ENCODE measurements around the gene CASZ1. TPM values are rescaled to one million over a fixed set of nuclear protein-coding genes. Genes with fewer than 3 reads are reported as not detected.

CASZ1 gene
- polyA plus RNA-seq, 3 donors, result 0.30 to 3.7 (median 0.50) TPM

GRCh38 chr1:10657088-10657847, 139.2 kb downstream of the CASZ1 start:
- Histone ChIP-seq H3K4me2 (replicated peaks; ENCODE audit: extremely low read depth, low read length, poor library complexity, severe bottlenecking) (no peak overlapping the region), H2AFZ (ENCODE audit: insufficient read depth, low read depth, low read length, poor library complexity, severe bottlenecking) (no peak overlapping the region), H4K20me1 (ENCODE audit: insufficient read depth, low read length) (no peaks in the 10 kb centered on the region), H3K4me1 (ENCODE audit: control insufficient read depth in 1 of 2, insufficient read depth in 2 of 2, low read length in 2 of 2) (no peaks in the 10 kb centered on the region), H3K9me3 (replicated peaks in 1 of 2; ENCODE audit: control insufficient read depth in 1 of 2, insufficient read depth in 1 of 2, low read length in 2 of 2) (no peaks in the 10 kb centered on the region), H3K9ac (ENCODE audit: insufficient read depth, low read length, poor library complexity, severe bottlenecking) (no peak overlapping the region), H3K27me3 (ENCODE audit: control insufficient read depth in 2 of 2, insufficient read depth in 2 of 2, low read length in 2 of 2) (no peaks in the 10 kb centered on the region), H3K79me2 (ENCODE audit: insufficient read depth, low read length) (no peaks in the 10 kb centered on the region), H3K36me3 (replicated peaks in 1 of 2; ENCODE audit: control insufficient read depth in 1 of 2, insufficient read depth in 2 of 2, low read length in 2 of 2) (no peaks in the 10 kb centered on the region), H3K27ac (ENCODE audit: low read depth in 1 of 2, low read length in 2 of 2) (no peak overlapping the region), H3K4me3 (replicated peaks in 1 of 3; ENCODE audit: low read depth in 2 of 3, low read length in 3 of 3) (no peak overlapping the region)
- Mint-ChIP-seq H3K4me1 (no peaks in the 10 kb centered on the region), H3K9me3 (no peaks in the 10 kb centered on the region), H3K4me3 (no peak overlapping the region), H3K27ac (no peak overlapping the region), H3K27me3 (ENCODE audit: low read depth in 3 of 3) (peaks cover 0 to 2% (median 0%) of the 10 kb centered on the region in 3 donors), H3K36me3 (peaks cover 0 to 3% of the 10 kb centered on the region in 2 donors)
- WGBS (ENCODE audit: insufficient coverage), result 89% methylated on average over 17 of the region's 29 CpGs
- TF ChIP-seq CTCF (IDR thresholded peaks at IDR 0.05), result no peak
- intact Hi-C loops (cut with micrococcal nuclease), result no loop called here
- no peak for DNase-seq

DNA sequence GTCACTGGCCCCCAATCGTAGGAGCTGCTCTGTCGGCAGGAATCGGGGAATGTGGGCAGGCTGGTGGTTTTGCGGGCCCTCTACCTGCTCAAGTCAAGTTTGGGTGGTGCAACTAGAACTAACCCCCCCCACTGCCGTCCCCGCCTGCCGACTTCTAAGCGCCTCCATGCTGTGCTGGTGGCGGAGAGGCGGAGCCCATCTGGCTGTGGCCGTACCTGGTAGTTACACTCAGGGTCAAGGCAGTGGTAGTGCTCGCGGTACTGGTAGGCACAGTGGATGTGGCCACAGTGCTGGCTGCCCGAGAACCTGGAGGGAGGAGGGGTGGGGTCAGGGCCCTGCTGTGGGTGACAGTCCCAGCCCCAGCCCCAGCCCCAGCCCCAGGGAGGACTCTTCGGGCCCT, 140.0 kb downstream of the CASZ1 start:
- H3K9ac ChIP-seq (ENCODE audit: insufficient read depth, low read length, poor library complexity, severe bottlenecking), result no peak overlapping the region
- Mint-ChIP-seq H3K9me3 (no peaks in the 10 kb centered on the region), H3K27ac (no peak overlapping the region), H3K36me3 (peaks cover 0 to 3% of the 10 kb centered on the region in 2 donors), H3K4me3 (no peak overlapping the region), H3K4me1 (no peaks in the 10 kb centered on the region), H3K27me3 (ENCODE audit: low read depth in 3 of 3) (peaks cover 0 to 2% (median 2%) of the 10 kb centered on the region in 3 donors)
- intact Hi-C loops (cut with micrococcal nuclease), result no loop called here
- H3K4me3 ChIP-seq (replicated peaks in 1 of 3; ENCODE audit: low read depth in 2 of 3, low read length in 3 of 3), result no peak overlapping the region
- no peaks in the 10 kb centered on the region for H3K4me1 ChIP-seq (ENCODE audit: control insufficient read depth in 1 of 2, insufficient read depth in 2 of 2, low read length in 2 of 2)
- no peak overlapping the region for H3K27ac ChIP-seq (ENCODE audit: low read depth in 1 of 2, low read length in 2 of 2)
- H3K4me2 ChIP-seq (replicated peaks; ENCODE audit: extremely low read depth, low read length, poor library complexity, severe bottlenecking), result no peak overlapping the region
- DNase-seq, result no peak
- no peaks in the 10 kb centered on the region for H3K79me2 ChIP-seq (ENCODE audit: insufficient read depth, low read length)
- H3K36me3 ChIP-seq (replicated peaks in 1 of 2; ENCODE audit: control insufficient read depth in 1 of 2, insufficient read depth in 2 of 2, low read length in 2 of 2), result no peaks in the 10 kb centered on the region
- no peaks in the 10 kb centered on the region for H3K9me3 ChIP-seq (replicated peaks in 1 of 2; ENCODE audit: control insufficient read depth in 1 of 2, insufficient read depth in 1 of 2, low read length in 2 of 2)
- no peak overlapping the region for H2AFZ ChIP-seq (ENCODE audit: insufficient read depth, low read depth, low read length, poor library complexity, severe bottlenecking)
- no peaks in the 10 kb centered on the region for H3K27me3 ChIP-seq (ENCODE audit: control insufficient read depth in 2 of 2, insufficient read depth in 2 of 2, low read length in 2 of 2)
- no peaks in the 10 kb centered on the region for H4K20me1 ChIP-seq (ENCODE audit: insufficient read depth, low read length)
- TF ChIP-seq CTCF (IDR thresholded peaks at IDR 0.05), result no peak
- 96% methylated on average over 11 of the region's 15 CpGs for WGBS (ENCODE audit: insufficient coverage)

All from CD14-positive monocyte (primary cell).